Measurements from ENCODE around the gene THSD4.
"Not testable (repeated sequence)": the region's sequence is repeated elsewhere in the genome, so short reads cannot be mapped to it uniquely, and the experiment has no call there.

THSD4 gene

DNA sequence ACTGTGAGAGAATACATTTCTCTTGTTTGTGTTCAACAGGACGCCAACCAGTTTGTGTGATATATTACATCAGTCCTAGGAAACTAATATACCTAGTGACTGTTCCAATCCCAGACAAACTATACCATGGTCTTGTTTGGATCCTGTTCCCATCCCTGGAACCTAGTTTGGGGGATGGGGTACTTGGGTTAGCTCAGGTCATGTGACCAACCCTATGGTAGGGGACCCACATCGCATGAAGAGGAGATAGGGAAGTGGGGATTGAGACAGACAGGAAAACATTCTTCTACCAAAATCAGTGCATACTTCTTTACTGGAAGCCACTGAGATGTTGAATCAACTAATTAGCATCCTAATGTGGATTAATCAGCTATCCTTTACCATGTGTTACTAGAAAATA, 146.1 kb downstream of the THSD4 start:
- DNase-seq (ENCODE audit: low read depth): no peak

DNA sequence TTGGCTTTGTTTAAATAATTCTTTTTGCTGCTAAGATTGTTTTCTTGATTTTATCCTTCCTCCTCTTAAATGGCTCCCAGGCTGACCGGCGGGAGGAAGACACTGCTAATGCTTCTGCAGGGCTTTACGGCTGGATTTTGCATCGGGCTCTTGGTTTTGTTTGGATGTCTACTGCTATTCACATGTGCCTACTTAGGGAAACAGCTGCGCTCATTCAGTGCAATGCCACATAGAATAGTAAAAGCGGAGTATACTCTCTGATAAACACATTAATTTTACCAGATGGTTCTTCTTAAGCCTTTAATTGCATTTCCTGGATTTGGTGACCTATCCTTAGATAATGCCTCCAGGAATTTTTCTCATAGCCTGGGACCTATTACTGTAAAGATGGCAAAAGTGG, 146.6 kb downstream of the THSD4 start:
- DNase-seq (ENCODE audit: low read depth): no peak

DNA sequence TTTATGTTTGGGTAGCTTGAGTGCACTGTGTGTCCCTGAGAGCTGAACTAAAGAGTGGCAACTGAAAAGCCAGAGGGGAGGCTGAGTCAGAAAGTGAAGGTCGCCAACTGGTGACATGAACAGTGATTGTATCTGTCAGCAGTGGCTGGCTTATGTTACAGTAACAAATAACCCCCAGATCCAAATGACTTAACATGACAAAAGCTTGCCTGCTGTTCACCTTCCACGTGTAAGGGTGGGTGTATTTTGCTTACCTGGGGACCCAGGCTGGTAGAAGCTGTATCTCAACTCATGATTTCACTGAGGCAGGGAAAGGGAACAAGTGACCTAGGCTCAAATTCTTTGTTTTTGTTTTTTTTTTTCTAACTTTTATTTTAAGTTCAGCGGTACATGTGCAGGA, 147.3 kb downstream of the THSD4 start:
- DNase-seq (ENCODE audit: low read depth): no peak

DNA sequence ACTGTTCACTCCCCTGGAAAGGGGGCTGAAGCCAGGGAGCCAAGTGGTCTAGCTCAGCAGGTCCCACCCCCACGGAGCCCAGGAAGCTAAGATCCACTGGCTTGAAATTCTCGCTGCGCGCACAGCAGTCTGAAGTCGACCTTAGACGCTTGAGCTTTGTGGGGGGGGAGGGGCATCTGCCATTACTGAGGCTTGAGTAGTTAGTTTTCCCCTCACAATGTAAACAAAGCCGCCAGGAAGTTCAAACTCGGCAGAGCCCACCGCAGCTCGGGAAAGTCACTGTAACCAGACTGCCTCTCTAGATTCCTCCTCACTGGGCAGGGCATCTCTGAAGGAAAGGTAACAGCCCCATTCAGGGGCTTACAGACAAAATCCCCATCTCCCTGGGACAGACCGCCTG, 150.3 kb downstream of the THSD4 start:
- DNase-seq (ENCODE audit: low read depth): not testable (repeated sequence)

DNA sequence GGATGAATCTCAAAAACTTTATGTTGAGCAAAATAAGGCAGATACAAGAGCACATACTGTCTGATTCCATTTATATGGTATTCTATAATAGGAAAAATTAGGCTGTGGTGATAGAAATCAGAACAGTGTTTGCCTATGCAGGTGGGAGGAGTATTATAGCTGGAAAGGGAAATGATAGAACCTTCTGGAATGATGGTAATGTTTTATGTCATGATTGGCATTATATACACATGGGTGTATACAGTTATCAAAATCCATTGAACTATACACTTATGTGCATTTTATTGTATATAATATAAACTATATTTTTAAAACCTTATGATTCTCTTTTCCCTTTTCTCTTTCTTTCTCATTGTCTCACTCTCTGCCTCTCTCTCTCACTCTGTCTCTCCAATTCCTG, 156.1 kb downstream of the THSD4 start:
- no peak for DNase-seq (ENCODE audit: low read depth)

DNA sequence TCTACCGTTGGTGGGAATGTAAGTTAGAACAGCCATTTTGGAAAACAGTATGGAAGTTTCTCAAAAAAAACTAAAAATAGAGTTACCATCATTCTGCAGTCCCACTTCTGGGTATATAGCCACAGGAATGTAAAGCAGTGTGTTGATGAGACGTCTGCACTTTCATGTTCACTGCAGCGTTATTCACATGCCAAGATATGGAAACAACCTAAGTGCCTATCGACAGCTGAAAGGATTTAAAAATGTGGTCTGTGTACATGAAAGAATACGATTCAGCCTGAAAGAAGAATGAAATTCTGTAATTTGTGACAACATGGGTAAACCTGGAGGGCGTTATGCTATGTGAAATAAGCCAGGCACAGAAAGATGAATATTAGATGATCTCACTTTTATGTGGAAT, 157.7 kb downstream of the THSD4 start:
- no peak for DNase-seq (ENCODE audit: low read depth)

DNA sequence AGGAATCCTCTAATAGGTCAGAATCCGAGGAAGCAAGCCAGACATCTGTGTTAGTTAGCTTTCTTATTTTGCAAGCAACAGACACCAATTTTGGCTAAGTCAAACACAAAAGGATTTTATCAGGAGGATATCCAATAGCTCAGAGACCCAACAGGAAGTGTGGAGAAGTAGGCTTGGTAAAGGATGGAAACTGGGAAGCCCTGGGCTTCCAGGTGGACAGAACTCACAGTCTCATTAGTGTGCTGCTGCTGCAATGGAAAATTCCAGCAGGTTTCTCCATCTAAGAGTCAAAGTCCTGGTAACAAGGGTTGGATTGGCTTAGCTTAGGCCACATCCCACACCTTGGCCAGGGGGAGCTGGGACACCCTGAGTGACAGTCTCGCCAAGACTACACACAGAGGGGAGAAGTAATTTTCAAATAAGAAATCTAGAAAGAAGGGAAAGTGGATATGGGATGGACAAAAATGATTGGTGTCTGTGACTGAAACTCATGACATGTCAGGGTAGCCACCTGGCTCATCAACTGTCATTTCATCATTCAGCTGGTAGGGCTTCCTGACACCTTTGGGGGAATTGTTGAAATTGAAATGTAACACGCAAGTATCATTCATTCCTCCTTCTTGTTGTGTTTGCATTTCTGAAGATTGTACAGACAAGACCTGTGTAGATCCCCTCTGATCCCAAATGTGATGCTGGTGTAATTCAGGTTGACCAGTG, 158.6 kb downstream of the THSD4 start:
- DNase-seq (ENCODE audit: low read depth): no peak

DNA sequence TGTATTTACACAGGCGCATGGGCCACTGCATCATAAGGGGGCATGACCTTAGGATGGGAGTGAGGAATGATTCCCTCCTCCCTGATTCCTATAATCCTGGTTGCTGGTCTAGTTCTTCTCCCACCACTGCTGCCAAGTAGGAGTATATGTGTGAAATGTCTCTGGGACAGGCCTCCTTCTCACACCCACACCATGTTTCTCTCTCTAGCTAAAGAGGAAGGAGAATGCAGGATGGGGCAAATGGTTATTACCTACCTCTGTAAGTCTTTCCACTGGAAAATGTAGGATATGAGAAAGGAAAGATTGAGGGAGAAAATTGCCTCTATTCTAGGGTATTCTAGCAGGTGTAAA, 159.2 kb downstream of the THSD4 start:
- DNase-seq (ENCODE audit: low read depth): no peak

DNA sequence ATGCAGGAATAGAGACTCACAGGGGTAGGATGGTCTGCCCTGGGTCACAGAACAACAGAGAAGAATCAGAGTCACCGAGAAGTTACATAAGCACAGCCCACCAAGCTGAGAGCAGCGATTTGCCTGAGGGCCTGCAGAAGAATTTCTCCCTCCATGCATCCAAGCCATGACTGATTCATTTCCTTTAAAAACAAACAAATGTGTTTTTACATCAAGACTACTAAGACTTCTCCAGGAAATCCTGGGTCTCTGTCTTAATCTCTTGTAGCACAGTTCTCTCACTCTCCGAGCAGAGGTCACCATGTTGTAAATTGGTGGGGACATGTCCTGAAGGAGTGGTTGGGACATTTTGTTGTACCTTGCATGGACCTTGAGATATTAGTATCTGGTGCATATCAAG, 159.8 kb downstream of the THSD4 start:
- DNase-seq (ENCODE audit: low read depth): no peak

DNA sequence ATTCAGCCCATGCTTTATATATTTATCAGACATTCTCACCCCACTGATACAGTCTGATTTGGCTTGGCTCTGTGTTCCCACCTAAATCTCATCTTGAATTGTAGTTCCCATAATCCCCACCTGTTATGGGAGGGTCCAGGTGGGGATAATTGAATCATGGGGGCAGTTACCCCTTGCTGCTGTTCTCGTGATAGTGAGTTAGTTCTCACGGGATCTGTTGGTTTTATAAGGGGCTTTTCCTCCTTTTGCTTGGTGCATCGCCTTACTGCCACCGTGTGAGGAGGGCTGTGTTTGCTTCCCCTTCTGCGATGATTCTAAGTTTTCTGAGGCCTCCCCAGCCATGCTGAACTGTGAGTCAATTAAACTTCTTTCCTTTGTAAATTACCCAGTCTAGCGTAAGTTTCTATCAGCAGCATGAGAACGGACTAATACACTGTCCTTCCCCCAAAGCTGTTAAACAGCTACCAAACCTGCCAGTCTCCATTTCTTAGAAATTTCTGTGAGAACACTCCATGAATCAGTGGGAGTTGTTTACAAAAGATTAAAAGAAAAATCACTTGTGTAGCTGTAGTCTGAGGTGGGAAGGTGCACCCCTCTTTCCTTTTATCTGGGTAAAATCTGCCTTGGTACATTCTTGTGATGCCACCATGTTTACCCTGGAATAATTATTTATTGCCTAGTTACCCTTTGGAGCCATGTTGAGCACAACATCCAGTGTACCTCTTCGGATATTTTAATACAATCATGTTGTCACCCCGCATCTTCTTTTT, 160.5 kb downstream of the THSD4 start:
- no peak for DNase-seq (ENCODE audit: low read depth)

DNA sequence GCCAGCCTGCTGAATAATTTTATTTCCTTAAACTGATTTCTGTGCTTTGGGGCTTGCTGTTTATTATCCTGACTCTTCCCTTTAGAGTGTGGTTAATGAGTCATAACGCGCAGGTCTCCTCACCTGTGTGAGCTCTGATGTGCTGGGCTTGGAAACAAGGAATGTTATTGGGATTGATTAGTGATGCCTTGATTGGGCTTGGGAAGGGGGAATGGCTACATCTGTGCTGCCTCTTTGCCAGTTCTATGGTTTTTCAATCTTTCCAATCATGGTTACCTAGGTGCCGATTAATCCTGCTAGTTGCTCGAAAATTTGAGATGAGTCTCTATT, 161.0 kb downstream of the THSD4 start:
- no peak for DNase-seq (ENCODE audit: low read depth)

DNA sequence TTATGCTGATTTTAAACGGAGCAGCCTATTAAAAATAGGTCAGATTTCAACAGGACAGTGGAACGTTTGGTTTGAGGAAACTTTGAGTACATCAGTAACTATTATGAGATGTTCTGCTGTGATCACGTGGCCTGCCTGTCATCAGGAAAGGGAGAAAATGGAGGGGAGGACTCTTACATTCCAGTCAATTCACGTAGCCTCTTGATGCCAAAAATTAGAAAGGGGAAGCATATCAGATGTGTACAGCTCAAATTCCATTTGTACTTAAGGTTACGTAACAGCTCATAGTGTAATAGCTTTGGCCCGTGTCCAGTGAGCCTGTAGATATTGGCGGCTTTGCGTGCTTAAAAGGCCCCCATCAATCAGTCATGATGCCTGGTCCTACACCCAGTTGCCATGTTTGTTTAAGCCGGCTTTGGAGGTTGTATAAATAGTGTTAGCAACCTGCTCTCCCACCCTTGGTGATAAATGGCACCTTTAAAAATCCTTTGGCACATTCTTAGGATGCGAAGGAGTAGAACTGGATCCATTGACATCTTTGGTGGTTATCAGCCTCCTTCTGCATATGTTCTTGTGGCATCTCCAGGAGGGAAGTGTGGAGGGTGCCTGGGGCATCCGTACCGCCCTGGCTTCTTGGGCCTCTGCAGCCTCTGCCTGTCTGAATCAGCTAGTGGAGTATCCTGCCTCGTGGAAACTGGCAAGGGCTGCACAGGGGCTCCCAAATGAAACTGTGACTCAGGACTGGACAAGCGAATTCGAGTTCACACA, 163.9 kb downstream of the THSD4 start:
- no peak for DNase-seq (ENCODE audit: low read depth)

DNA sequence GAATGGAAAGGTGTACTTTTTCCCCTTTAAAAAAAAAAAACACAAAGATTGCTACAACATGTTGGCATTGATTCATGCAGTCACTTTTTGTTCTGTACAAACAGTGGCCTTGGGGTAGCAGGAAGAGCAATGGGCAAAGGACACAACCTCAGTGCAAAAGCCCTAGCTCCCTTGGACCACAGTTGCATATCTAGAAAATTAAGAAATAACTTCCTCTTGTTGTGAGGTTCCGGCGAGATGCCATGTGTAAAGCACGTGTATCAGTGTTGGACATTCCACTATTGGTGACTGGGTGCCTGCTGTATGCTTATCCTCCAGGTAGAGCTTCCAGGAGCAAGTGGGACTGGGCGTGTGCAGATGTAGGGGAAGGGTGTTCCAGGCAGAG, 164.5 kb downstream of the THSD4 start:
- DNase-seq (ENCODE audit: low read depth): no peak

DNA sequence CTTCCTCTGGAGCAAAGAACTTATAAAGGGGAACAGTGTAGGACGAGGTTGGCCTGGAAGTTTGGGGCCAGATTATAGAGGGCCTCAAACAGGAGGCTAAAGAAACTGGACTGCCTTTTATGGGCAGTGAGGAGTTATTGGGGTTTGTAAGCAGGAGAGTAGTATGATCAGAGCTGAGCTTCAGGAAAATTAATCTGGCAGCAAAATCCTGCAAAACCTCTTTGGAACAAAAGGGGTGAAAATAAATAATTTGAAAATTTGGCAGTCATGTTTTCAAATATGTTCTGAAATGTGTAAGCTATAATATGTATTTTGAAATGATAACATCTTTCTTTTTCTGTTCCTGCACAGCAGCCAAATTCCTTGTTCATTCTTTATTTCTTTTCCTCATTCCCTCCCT, 164.9 kb downstream of the THSD4 start:
- no peak for DNase-seq (ENCODE audit: low read depth)

DNA sequence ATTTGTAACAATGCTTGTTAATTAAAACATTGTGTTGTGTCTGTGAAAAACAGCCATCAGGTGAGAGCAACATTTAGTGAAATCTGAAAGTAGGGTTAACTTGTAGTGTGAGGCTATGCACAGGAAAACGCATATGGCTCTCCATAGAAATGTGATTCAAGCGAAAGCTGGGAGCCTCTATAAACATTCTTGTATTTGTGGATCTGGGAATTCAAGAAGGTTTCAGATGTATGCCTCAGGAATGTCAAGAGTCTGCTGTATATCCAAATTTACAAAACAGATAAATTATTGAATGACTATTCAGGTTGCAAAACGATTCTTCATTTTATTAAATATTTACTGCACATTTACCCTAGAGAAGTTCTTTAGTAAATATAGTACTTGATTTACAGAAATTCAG, 166.0 kb downstream of the THSD4 start:
- no peak for DNase-seq (ENCODE audit: low read depth)

DNA sequence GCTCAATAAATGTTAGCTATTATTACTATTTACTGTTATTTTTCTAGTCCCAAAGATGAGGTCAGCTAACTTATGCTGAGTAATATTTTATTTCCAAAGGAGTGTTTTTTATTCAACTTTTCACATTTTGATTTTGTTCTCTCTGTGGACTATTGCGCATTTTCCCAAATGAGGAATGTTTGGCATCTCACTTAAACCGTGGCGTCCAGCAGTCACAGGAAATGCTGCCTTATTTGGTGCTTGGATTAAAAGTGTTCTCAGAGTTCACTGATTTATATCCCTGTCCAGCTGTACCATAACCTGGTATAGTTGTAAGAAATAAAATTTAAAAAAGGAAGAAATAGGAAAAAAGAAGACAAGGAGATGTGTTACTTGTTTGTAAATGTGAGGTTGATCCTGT, 166.8 kb downstream of the THSD4 start:
- DNase-seq (ENCODE audit: low read depth): no peak

DNA sequence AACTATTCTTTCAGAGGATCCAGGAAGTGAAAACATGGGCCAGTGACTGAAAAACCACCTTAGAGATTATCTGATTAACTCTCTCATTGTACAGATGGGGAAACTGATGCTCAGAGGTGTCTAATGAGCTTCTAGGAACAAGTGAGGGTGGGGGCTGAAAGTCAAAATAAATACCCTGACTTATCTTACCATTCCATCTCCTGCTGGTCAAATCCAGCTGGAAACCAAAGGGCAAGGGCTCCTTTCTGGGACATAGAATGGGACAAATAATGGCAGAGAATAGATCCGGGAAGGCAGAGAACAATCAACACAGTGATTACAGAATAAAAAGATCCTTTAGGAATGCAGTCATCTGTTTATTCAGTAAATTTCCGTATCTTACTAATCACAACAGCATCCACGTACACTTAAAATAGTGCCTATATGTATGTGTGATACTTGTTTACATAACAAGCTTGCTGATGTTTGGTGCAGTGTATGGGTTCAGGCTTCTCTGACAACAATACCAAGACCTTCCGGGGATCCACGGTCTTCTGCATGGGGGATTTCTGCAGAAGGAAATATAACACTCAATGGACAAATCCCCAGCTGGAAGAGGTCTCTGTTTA, 173.2 kb downstream of the THSD4 start:
- no peak for DNase-seq (ENCODE audit: low read depth)

DNA sequence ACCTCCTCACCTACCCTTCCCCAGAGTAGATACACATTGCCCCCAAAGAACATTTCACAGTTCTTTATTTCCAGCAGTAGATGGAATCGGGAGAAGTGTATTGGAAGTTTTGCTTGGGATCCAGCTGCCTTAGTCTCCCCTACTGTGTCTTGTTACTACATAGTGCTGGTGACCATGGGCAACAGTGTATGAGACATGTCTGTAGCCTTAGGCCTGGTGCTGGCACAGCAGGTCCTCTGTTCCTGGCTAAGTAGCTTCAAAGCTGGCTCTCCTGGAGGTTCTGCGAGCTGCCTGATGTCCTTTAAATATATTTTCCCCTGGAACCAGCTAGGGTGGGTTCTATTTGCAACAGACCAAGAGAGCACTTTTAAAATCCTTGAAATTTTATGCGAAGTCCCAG, 174.7 kb downstream of the THSD4 start:
- no peak for DNase-seq (ENCODE audit: low read depth)

DNA sequence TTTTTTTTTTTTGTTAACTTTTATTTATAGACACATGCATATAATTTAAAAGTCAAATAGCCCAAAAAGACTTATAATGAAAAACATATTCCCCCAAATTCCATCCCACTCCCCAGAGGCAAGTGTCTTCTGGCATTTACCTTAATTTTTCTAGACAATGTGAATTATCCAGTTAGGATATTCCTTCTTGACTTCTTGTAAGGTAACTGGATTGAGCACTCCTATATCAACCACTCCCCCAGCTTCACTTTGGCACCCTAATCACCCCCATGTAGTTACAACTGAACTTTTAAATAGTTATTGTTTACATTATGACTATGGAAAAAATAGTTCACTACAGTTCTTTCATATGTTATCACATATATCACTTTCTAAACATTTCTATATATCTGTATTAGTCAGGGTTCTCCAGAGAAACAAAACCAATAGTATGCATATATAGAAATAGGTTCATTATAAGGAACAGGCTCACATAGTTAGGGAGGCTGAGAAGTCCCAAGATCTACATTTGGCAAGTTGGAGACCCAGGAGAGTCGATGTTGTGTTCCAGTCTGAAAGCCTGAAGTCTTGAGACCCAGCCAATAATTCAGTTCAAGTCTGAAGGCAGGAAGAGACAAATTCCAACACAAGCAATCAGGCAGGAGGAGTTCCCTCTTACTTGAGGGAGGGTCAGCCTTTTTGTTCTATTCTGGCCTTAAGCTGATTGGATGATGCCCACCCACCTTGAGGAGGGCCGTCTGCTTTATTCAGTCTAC, 175.8 kb downstream of the THSD4 start:
- DNase-seq (ENCODE audit: low read depth): no peak

DNA sequence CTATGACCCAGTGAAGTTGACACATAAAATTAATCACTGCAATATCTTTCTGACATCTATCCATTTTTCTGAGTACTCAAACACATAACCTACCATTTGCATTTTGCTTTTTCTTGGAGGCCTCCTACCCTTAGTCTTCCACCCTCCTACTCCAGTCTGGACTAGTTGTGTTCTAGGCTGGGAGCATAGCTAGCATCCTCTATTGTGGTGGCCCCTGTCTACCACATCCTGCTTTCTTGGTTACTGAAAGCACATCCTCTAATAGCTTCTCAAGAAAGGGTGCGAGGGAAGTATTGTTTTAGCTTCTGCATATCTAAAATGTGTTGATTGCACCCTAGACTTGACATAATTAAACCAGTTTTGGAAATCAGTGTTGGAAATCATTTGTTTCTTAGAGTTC, 176.5 kb downstream of the THSD4 start:
- DNase-seq (ENCODE audit: low read depth): no peak

DNA sequence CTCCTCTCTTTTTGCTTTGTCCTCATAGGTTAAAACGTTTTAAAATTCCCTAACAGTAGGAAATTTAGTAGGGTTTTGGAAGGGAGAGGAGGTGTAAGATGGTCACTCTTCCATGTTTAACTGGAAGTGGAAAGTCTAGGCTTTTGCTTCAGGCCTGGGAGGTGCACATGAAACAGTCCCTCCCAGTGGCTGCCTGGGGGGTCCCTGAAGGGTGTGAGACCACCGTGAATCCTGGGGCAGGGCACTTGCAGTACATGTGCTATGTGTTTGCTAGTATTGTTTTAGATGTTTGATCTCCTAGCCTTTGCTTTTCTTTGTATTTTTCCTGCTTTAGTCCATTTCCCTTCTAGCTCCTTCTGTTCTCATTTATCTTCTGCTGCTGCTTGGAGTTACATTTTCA, 178.5 kb downstream of the THSD4 start:
- no peak for DNase-seq (ENCODE audit: low read depth)

DNA sequence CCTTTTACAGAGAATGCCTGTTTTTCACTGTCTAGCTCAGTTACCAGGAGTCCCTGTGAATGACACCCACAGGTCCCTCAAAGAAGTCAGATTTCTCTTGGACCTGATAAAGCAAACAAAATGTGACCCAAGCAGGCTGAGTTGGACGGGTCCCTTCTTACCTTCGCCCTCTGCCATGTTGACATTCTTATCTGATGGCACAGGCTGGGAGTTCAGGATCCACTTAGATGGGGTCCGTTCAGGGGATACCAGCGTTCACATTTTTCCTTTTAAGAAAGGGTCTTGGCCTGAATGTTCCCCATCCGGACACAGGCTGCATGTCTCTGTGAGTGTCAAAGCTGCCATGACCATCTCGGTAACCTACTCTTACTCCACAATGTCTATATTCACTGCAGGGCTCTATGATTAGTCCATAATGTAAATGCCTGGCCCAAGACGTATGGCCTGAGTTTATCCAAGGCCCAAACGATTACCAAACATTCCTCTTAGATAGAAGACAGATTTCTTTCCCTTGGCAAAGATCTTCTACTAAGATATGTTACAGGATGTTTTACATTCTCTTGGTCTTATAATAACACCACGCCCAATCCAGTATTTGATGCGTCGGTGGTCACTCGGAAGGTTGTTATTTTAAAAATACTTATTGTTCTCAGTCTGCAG, 179.1 kb downstream of the THSD4 start:
- no peak for DNase-seq (ENCODE audit: low read depth)
